HepG2 (cell line): ENCODE measurements around the gene ARID1A. TPM values are rescaled to one million over a fixed set of nuclear protein-coding genes. Genes with fewer than 3 reads are reported as not detected.

Experiments
- ATAC-seq: fragments of 200-7000 bp; cut with Tn5 transposase; 3 replicates; pipeline ENCODE4 v1.9.1; 2020; ENCODE audit warnings: mild to moderate bottlenecking, moderate library complexity
- BruUV-seq: library from RNA; stranded (reverse); fragments of 400-500 nt; replicated peaks from 2 replicates; lab custom pipeline; 2021; lab: Mats Ljungman, UMichigan
- CTCF ChIA-PET: fragments of 300-600 bp; formaldehyde crosslinking; extraction: SDS; loops from one replicate; lab custom pipeline; 2021; ENCODE audit warnings: low total read pairs, inconsistent platforms, low intra/inter-chr PET ratio; lab: Yijun Ruan, JAX
- POLR2A ChIA-PET: fragments of 350-600 bp; sonication (Branson Sonifier 250); formaldehyde crosslinking; loops from one replicate; lab custom pipeline; 2020; ENCODE audit warnings: antibody characterized with exemption, inconsistent platforms; lab: Yijun Ruan, JAX
- DNase-seq: peaks from one replicate; pipeline ENCODE4 v3.0.0-alpha.2; 2015; ENCODE audit warnings: low spot score
- FAIRE-seq: peaks from 3 replicates; lab custom pipeline; 2011; peaks lifted over from hg19 to GRCh38; lab: Jason Lieb, UNC
- H2AFZ ChIP-seq: one replicate; pipeline ENCODE4 v1.6.1; 2011; ENCODE audit warnings: low read length, inconsistent platforms
- H3K27ac ChIP-seq: fragments of 300-600 bp; 3 replicates; pipeline ENCODE4 v1.8.0; 2011; ENCODE audit warnings: mixed run types, mild to moderate bottlenecking, mixed read lengths, low read length, inconsistent platforms; ENCODE audit not compliant: insufficient read depth; ENCODE audit errors: extremely low read length
- H3K27me3 ChIP-seq, 2 experiments: fragments of 200-600 bp in 1 of 2; 2 replicates in 1 of 2; 3 replicates in 1 of 2; pipeline versions ENCODE4 v1.6.0 to v1.8.0; 2011; ENCODE audit warnings: low read length in 2 of 2, mild to moderate bottlenecking in 2 of 2, moderate library complexity in 2 of 2, inconsistent platforms in 1 of 2; ENCODE audit not compliant: insufficient read depth in 2 of 2, control insufficient read depth in 1 of 2
- H3K36me3 ChIP-seq, 2 experiments: fragments of 200-600 bp in 1 of 2; replicated peaks in 1 of 2; 2 replicates in 1 of 2; 3 replicates in 1 of 2; pipeline versions ENCODE4 v1.5.1 to v1.8.0; 2011; ENCODE audit warnings: low read length in 2 of 2, inconsistent platforms in 1 of 2; ENCODE audit not compliant: insufficient read depth in 2 of 2, control insufficient read depth in 1 of 2
- H3K4me1 ChIP-seq: 2 replicates; pipeline ENCODE4 v1.5.1; 2012; ENCODE audit warnings: low read length, inconsistent platforms; ENCODE audit not compliant: insufficient read depth
- H3K4me2 ChIP-seq: 2 replicates; pipeline ENCODE4 v1.6.0; 2011; ENCODE audit warnings: low read depth, low read length, inconsistent platforms
- H3K4me3 ChIP-seq, 3 experiments: fragments of 200-600 bp in 1 of 3; sonication (generic), shearing (Covaris generic) in 1 of 3; replicated peaks in 1 of 3; 2 replicates each; pipeline ENCODE4 v1.5.1; 2011 to 2016; ENCODE audit warnings: low read length in 3 of 3, inconsistent platforms in 2 of 3, low read depth in 2 of 3, mild to moderate bottlenecking in 2 of 3, control low read depth in 1 of 3, mixed read lengths in 1 of 3; ENCODE audit not compliant: insufficient read depth in 1 of 3
- H3K79me2 ChIP-seq: one replicate; pipeline ENCODE4 v1.6.1; 2011; ENCODE audit warnings: low read length, inconsistent platforms; ENCODE audit not compliant: insufficient read depth
- H3K9ac ChIP-seq: 2 replicates; pipeline ENCODE4 v1.6.0; 2011; ENCODE audit warnings: mild to moderate bottlenecking, low read depth, low read length, inconsistent platforms; ENCODE audit not compliant: insufficient read depth
- H3K9me3 ChIP-seq: 2 replicates; pipeline ENCODE4 v1.5.1; 2012; ENCODE audit warnings: mild to moderate bottlenecking, low read length
- H4K20me1 ChIP-seq: 2 replicates; pipeline ENCODE4 v1.6.0; 2011; ENCODE audit warnings: inconsistent platforms, mild to moderate bottlenecking, low read length, moderate library complexity; ENCODE audit not compliant: insufficient read depth
- BRD4 ChIP-seq: sonication (generic); formaldehyde crosslinking; IDR thresholded peaks from 2 replicates; pipeline ENCODE4 v1.4.0; 2020; ENCODE audit warnings: missing genetic modification reagents
- CTCF ChIP-seq: sonication (generic); formaldehyde crosslinking; IDR thresholded peaks from 2 replicates; pipeline ENCODE4 v1.5.0; 2020; ENCODE audit warnings: mild to moderate bottlenecking, missing genetic modification reagents, moderate library complexity
- ELF3 ChIP-seq: IDR thresholded peaks from 2 replicates; pipeline ENCODE4 v1.6.1; 2016; ENCODE audit warnings: missing genetic modification reagents, missing compliant biosample characterization
- JUND ChIP-seq: sonication (generic); formaldehyde crosslinking; IDR thresholded peaks from 2 replicates; pipeline ENCODE4 v1.8.0; 2022; ENCODE audit warnings: mild to moderate bottlenecking, missing genetic modification reagents
- POLR2G ChIP-seq: fragments of 200-400 bp; formaldehyde crosslinking; IDR thresholded peaks from 2 replicates; pipeline ENCODE4 v1.6.1; 2018; ENCODE audit warnings: mild to moderate bottlenecking, low read depth, low read length, moderate library complexity
- PRPF4 ChIP-seq: fragments of 200-400 bp; formaldehyde crosslinking; IDR thresholded peaks from 2 replicates; pipeline ENCODE4 v1.6.1; 2016; ENCODE audit warnings: low read length, low read depth; ENCODE audit not compliant: poor library complexity, severe bottlenecking
- REL ChIP-seq: sonication (generic); formaldehyde crosslinking; conservative IDR thresholded peaks from 2 replicates; pipeline ENCODE4 v1.8.0; 2022; ENCODE audit warnings: mild to moderate bottlenecking, missing genetic modification reagents, moderate library complexity
- SAP130 ChIP-seq: IDR thresholded peaks from 2 replicates; pipeline ENCODE4 v1.6.1; 2016; ENCODE audit warnings: low read depth
- SOX5 ChIP-seq: IDR thresholded peaks from 2 replicates; pipeline ENCODE4 v1.6.1; 2016; ENCODE audit warnings: borderline replicate concordance
- SOX6 ChIP-seq, 2 experiments: fragments of 450-650 bp in 1 of 2; sonication (generic) in 1 of 2; formaldehyde crosslinking in 1 of 2; IDR thresholded peaks; 2 replicates each; pipeline versions ENCODE4 v1.4.0 to v1.6.1; 2017 to 2020; ENCODE audit warnings: antibody characterized with exemption in 1 of 2, mild to moderate bottlenecking in 1 of 2, missing genetic modification reagents in 1 of 2
- UBTF ChIP-seq: sonication (generic); formaldehyde crosslinking; IDR thresholded peaks from 2 replicates; pipeline ENCODE4 v1.4.0; 2020; ENCODE audit warnings: mild to moderate bottlenecking, missing genetic modification reagents
- ZFP37 ChIP-seq: sonication (generic); formaldehyde crosslinking; IDR thresholded peaks from 2 replicates; pipeline ENCODE4 v1.4.0; 2020; ENCODE audit warnings: missing genetic modification reagents, borderline replicate concordance
- ZNF136 ChIP-seq: sonication (generic); formaldehyde crosslinking; IDR thresholded peaks from 2 replicates; pipeline ENCODE4 v1.8.1; 2022; ENCODE audit warnings: low read depth, mild to moderate bottlenecking, moderate library complexity, missing genetic modification reagents
- ZNF296 ChIP-seq: sonication (generic); formaldehyde crosslinking; conservative IDR thresholded peaks from 2 replicates; pipeline ENCODE4 v1.5.0; 2020; ENCODE audit warnings: mild to moderate bottlenecking, missing genetic modification reagents
- ZNF343 ChIP-seq: sonication (generic); formaldehyde crosslinking; IDR thresholded peaks from 2 replicates; pipeline ENCODE4 v1.4.0; 2020; ENCODE audit warnings: mild to moderate bottlenecking, missing genetic modification reagents
- WGBS: methylation state at CpG from one replicate; pipeline ENCODE4 v1.1.6; 2017; ENCODE audit warnings: low lambda C conversion rate; 5-methylcytosine and 5-hydroxymethylcytosine counted together
- in situ Hi-C: cut with HindIII; loops from 2 replicates; pipeline ENCODE4 v1.10.0; 2017; ENCODE audit warnings: low pct_unique_long_range_greater_than_20kb; ENCODE audit not compliant: extremely low pct_ligation_motif_present
- intact Hi-C: fragments of 100-400 bp; cut with micrococcal nuclease; formaldehyde crosslinking; loops from one replicate; pipeline ENCODE4 v1.10.0; 2022; ENCODE audit not compliant: unreplicated experiment
- polyA plus RNA-seq, 8 experiments: library from polyadenylated mRNA; depleted of rRNA in 3 of 8; stranded (reverse) in 7 of 8; unstranded in 1 of 8; fragments of >200 nt; fragmentation: Illumina TruSeq in 4 of 8; extraction: Trizol in 4 of 8; gene quantifications; 2 replicates each; pipeline versions ENCODE4 v1.2.1 to v1.2.3, GENCODE V29; 2011 to 2016; ENCODE audit warnings: low read depth in 4 of 8, missing spikeins in 1 of 8, mixed read lengths in 1 of 8; ENCODE audit not compliant: insufficient read depth in 1 of 8
- total RNA-seq, 5 experiments: library from RNA; depleted of rRNA; stranded (reverse); fragments of >200 nt; fragmentation: Illumina TruSeq; extraction: Trizol; gene quantifications; 2 replicates each; pipeline ENCODE4 v1.2.3, GENCODE V29; 2016; ENCODE audit warnings: low read depth in 1 of 5
- TF ChIP-seq, protein P1 (sequence below): sonication (generic); formaldehyde crosslinking; IDR thresholded peaks from 2 replicates; pipeline ENCODE4 v1.8.0; 2022; ENCODE audit warnings: missing genetic modification reagents, mild to moderate bottlenecking, moderate library complexity, borderline replicate concordance

ARID1A gene
- total and polyA plus RNA-seq, 2 of the 13 experiments (the other 11 are each of a cell fraction or from before 2014, with no cell fraction given): 11.9 to 15.9 TPM

DNA sequence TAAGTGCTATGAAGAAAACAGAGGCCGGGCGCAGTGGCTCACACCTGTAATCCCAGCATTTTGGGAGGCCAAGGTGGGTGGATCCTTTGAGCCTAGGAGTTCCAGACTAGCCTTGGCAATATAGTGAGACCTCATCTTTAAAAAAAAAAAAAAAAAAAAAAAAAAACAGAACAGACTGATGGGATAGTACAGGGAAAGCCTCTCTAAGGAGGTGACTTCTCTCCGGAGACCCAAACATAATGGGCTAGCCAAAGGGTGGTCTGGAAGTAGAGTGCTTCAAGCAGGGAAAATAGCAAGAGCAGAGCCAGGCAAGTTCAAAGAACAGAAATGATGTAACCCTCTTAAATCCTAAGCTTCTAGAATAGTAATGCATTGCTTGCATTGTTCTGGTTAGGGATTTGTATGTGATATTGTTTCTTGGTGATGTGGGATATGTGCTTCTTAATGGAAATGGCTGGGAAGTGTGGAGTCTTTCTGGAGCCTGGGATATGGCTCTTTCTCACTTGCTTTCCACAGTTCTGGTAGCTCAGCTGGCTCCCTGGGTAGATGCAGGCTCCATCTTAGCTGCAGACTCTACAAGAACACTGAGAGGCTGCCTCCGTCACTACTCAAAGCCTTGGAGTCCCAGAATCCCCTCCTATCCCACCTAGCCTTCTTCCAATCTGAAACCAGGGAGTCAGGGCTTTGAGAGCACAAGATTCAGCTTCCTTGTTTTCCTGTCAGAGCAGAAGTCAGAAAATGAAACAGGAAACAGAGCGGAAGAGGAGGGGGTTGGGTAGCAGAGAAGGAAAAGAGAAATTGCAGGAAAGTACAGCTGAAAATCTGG lies 90.0 kb downstream of the ARID1A start:
- Histone ChIP-seq H3K27ac (peak overlapping the region; percentile 97), H3K4me3 (peak overlapping the region in 2 of 3 experiments; percentile 36 to 89; a peak in 3 of 6 replicates), H3K9me3 (no peaks in the 10 kb centered on the region), H3K4me1 (peaks cover 70% of the 10 kb centered on the region), H3K36me3 (no peaks in the 10 kb centered on the region; a peak in 2 of 5 replicates), H3K9ac (peak overlapping the region; percentile 98), H3K79me2 (peaks cover 8% of the 10 kb centered on the region), H3K27me3 (no peaks in the 10 kb centered on the region; a peak in 1 of 5 replicates), H3K4me2 (peak overlapping the region; percentile 99), H4K20me1 (no peaks in the 10 kb centered on the region), H2AFZ (no peak overlapping the region)
- in situ Hi-C loops: loop anchor here (5.0 kb wide), 2 partner anchors 94 to 184 kb away; no protein-coding TSS in a partner anchor
- BruUV-seq: no TSS peak
- ChIA-PET CTCF (no interaction called here), POLR2A (interaction anchor here (0.6 to 7.0 kb wide), 9 partner anchors 27 to 177 kb away, joined by 3 to 127 read pairs (median 3); partner anchors contain the start of genes ARID1A and NR0B2)
- intact Hi-C loops: loop anchor here (5.0 kb wide), 2 partner anchors 89 to 109 kb away; partner anchors contain the start of gene ARID1A
- DNase-seq (no peak), ATAC-seq (no peak), FAIRE-seq (peak; percentile 63)
- WGBS: 80% methylated on average over 5 of the region's 5 CpGs
- TF ChIP-seq POLR2G (no peak), ELF3 (CRISPR knock-in tag) (peak; percentile 62), SOX5 (CRISPR knock-in tag) (no peak), PRPF4 (peak; percentile 38), BRD4 (CRISPR knock-in tag) (no peak), ZNF296 (CRISPR knock-in tag) (no peak), ZFP37 (CRISPR knock-in tag) (no peak), SAP130 (CRISPR knock-in tag) (peak; percentile 42), ZNF136 (0 out of 2 replicates have a peak, but pooled peaks have one; percentile 3), CTCF (CRISPR knock-in tag) (no peak), ZNF343 (no peak), JUND (no peak), UBTF (CRISPR knock-in tag) (no peak), REL (CRISPR knock-in tag) (peak; percentile 51; the same call in 1 of the 2 replicates), SOX6 (IDR thresholded peaks at IDR 0.05) (no peak), SOX6 (CRISPR knock-in tag; IDR thresholded peaks at IDR 0.05) (0 out of 2 replicates have a peak, but pooled peaks have one; percentile 25)
- TF ChIP-seq, protein P1, sequence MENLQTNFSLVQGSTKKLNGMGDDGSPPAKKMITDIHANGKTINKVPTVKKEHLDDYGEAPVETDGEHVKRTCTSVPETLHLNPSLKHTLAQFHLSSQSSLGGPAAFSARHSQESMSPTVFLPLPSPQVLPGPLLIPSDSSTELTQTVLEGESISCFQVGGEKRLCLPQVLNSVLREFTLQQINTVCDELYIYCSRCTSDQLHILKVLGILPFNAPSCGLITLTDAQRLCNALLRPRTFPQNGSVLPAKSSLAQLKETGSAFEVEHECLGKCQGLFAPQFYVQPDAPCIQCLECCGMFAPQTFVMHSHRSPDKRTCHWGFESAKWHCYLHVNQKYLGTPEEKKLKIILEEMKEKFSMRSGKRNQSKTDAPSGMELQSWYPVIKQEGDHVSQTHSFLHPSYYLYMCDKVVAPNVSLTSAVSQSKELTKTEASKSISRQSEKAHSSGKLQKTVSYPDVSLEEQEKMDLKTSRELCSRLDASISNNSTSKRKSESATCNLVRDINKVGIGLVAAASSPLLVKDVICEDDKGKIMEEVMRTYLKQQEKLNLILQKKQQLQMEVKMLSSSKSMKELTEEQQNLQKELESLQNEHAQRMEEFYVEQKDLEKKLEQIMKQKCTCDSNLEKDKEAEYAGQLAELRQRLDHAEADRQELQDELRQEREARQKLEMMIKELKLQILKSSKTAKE (CRISPR knock-in tag): no peak
